Hepatocyte (in vitro differentiated cells): ENCODE data around the gene PPOX. TPM values are rescaled to one million over a fixed set of nuclear protein-coding genes. Genes with fewer than 3 reads are reported as not detected.

Experiments
- DNase-seq: peaks from one replicate; pipeline ENCODE4 v3.0.0-alpha.2; 2016; ENCODE audit warnings: low spot score
- H2AFZ ChIP-seq: fragments of 200-600 bp; sonication (generic); 2 replicates; pipeline ENCODE4 v1.6.0; 2016; ENCODE audit warnings: antibody characterized with exemption, mild to moderate bottlenecking
- H3K27ac ChIP-seq: fragments of 200-600 bp; sonication (generic); 2 replicates; pipeline ENCODE4 v1.5.1; 2016; ENCODE audit warnings: mild to moderate bottlenecking
- H3K27me3 ChIP-seq: fragments of 200-600 bp; sonication (generic); 2 replicates; pipeline ENCODE4 v1.6.1; 2016
- H3K36me3 ChIP-seq: fragments of 200-600 bp; sonication (generic); replicated peaks from 2 replicates; pipeline ENCODE4 v1.5.1; 2016; ENCODE audit warnings: low read depth; ENCODE audit not compliant: insufficient read depth
- H3K4me1 ChIP-seq: fragments of 200-600 bp; sonication (generic); 2 replicates; pipeline ENCODE4 v1.5.1; 2016; ENCODE audit warnings: mild to moderate bottlenecking, moderate library complexity; ENCODE audit not compliant: insufficient read depth
- H3K4me2 ChIP-seq: fragments of 200-600 bp; sonication (generic); 2 replicates; pipeline ENCODE4 v1.6.0; 2016
- H3K4me3 ChIP-seq: fragments of 200-600 bp; sonication (generic); 2 replicates; pipeline ENCODE4 v1.5.1; 2016; ENCODE audit warnings: mild to moderate bottlenecking
- H3K79me2 ChIP-seq: fragments of 200-600 bp; sonication (generic); 2 replicates; pipeline ENCODE4 v1.6.0; 2017; ENCODE audit warnings: mild to moderate bottlenecking
- H3K9me2 ChIP-seq: fragments of 200-600 bp; sonication (generic); replicated peaks from 2 replicates; pipeline ENCODE4 v1.6.0; 2017; ENCODE audit warnings: mild to moderate bottlenecking; ENCODE audit not compliant: insufficient read depth
- H3K9me3 ChIP-seq: fragments of 200-600 bp; sonication (generic); 2 replicates; pipeline ENCODE4 v1.5.1; 2016; ENCODE audit warnings: low read depth, mild to moderate bottlenecking
- H4K20me1 ChIP-seq: fragments of 200-600 bp; sonication (generic); 2 replicates; pipeline ENCODE4 v1.6.0; 2016; ENCODE audit warnings: mild to moderate bottlenecking; ENCODE audit not compliant: insufficient read depth, poor library complexity, severe bottlenecking
- EZH2 ChIP-seq: fragments of 200-600 bp; sonication (generic); IDR thresholded peaks from 2 replicates; pipeline ENCODE4 v1.6.1; 2016; ENCODE audit warnings: antibody characterized with exemption, mild to moderate bottlenecking, borderline replicate concordance
- EZH2phosphoT487 ChIP-seq: fragments of 200-600 bp; sonication (generic); IDR thresholded peaks from one replicate; pipeline ENCODE4 v1.6.1; 2018; ENCODE audit warnings: antibody characterized with exemption, mild to moderate bottlenecking, low read depth, moderate library complexity; ENCODE audit not compliant: unreplicated experiment, severe bottlenecking
- WGBS: methylation state at CpG from one replicate; pipeline ENCODE4 v1.1.6; 2016; ENCODE audit warnings: low lambda C conversion rate; ENCODE audit errors: missing lambda C conversion rate; 5-methylcytosine and 5-hydroxymethylcytosine counted together
- polyA plus RNA-seq: library from polyadenylated mRNA; unstranded; fragments of >200 nt; fragmentation: Nextera tagmentation; extraction: Ambion mirVana; gene quantifications from 2 replicates; pipeline ENCODE4 v1.2.1, GENCODE V29; 2016
- total RNA-seq: library from RNA; depleted of rRNA; stranded (reverse); fragments of >200 nt; gene quantifications from 2 replicates; pipeline ENCODE4 v1.2.3, GENCODE V29; 2014
- TF ChIP-seq, protein P1 (sequence below): fragments of 200-600 bp; sonication (generic); IDR thresholded peaks from 2 replicates; pipeline ENCODE4 v1.5.1; 2016; ENCODE audit warnings: antibody characterized with exemption, mild to moderate bottlenecking; ENCODE audit not compliant: poor library complexity

PPOX gene
- total and polyA plus RNA-seq, 2 experiments from 2014 or later = 11.2 to 30.7 TPM

DNA sequence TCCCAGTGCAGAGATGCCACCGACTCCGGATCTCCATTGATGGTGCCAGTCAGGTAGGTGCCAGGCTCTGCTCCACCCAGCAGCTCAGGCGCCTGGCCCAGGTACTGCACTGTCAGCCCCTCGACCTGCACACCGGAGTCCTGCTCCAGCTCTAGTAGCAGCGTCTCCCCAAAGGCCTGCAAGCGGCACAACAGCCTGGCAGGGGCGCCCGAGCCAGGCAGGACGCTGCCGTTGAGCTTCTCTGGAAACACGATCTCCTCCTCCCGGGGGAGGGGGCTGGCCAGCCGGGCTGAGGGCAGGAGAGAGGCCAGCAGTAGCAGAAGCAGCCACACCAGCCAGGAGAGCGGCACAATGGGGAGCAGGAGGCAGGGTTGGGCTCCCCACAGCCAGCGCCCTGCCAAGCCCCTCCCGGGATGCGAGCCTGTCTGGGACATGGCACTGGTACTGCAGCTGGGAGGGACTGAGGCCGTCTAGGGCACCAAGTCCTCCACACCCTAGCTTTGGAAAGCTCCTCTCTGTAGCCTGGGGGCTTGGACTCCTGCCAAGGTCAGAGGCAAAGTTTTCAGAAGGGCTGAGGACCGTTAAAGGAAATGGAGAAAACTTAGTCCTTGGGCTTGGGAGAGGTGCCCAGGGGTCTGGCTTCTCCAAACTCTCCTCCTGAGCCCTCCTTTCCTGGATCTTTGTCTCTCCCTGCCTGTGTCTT lies 32.1 kb downstream of the PPOX start:
- H2AFZ ChIP-seq = no peak overlapping the region
- no peaks in the 10 kb centered on the region for H3K9me2 ChIP-seq
- DNase-seq = peak; percentile 68
- no peaks in the 10 kb centered on the region for H3K27me3 ChIP-seq
- peak overlapping the region; percentile 96 for H3K27ac ChIP-seq
- H3K79me2 ChIP-seq = peaks cover 9% of the 10 kb centered on the region
- H3K4me3 ChIP-seq = no peak overlapping the region
- H3K9me3 ChIP-seq = no peaks in the 10 kb centered on the region
- 27% methylated on average over 19 of the region's 20 CpGs for WGBS
- no peaks in the 10 kb centered on the region for H4K20me1 ChIP-seq
- no peak for TF ChIP-seq EZH2phosphoT487
- TF ChIP-seq, protein P1, sequence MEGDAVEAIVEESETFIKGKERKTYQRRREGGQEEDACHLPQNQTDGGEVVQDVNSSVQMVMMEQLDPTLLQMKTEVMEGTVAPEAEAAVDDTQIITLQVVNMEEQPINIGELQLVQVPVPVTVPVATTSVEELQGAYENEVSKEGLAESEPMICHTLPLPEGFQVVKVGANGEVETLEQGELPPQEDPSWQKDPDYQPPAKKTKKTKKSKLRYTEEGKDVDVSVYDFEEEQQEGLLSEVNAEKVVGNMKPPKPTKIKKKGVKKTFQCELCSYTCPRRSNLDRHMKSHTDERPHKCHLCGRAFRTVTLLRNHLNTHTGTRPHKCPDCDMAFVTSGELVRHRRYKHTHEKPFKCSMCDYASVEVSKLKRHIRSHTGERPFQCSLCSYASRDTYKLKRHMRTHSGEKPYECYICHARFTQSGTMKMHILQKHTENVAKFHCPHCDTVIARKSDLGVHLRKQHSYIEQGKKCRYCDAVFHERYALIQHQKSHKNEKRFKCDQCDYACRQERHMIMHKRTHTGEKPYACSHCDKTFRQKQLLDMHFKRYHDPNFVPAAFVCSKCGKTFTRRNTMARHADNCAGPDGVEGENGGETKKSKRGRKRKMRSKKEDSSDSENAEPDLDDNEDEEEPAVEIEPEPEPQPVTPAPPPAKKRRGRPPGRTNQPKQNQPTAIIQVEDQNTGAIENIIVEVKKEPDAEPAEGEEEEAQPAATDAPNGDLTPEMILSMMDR = peak; percentile 25
- peaks cover 39% of the 10 kb centered on the region for H3K4me1 ChIP-seq
- H3K36me3 ChIP-seq = no peaks in the 10 kb centered on the region
- H3K4me2 ChIP-seq = peak overlapping the region; percentile 76

DNA sequence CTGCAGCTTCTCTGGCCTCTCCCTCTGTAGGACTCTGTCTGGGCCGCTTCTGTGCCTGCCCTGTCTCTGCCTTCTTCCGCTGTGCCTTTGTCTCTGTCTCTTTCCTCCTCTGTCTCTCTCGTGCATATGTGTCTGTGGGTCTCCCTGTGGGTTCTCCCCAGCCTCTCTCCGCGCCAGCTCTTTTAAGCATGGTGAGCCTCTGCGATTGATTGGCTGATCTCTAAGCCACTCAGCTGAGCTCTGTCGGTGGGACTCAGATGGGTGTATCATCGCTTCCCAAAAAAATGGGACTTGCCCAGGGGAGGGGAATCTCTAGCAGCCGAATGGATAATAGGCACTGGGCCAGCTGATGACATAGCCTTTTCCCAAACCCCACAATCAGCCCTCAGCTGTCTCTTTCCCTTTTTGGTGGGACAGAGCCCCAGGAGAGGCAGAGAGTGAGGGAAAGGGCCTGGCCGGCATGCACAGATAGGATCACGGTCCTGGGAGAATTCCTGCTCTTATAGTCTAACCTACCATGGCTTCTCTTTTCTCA lies 32.7 kb downstream of the PPOX start, which contains the start of gene ADAMTS4:
Gene ADAMTS4, minus strand, starts transcription at position 158 of the 535 bp plus-strand sequence. CDS start 427 bp downstream, outside the sequence.
- Histone ChIP-seq H2AFZ (no peak within 1 kb of the TSS), H3K9me2 (no peaks in the 10 kb centered on the region), H3K27ac (peak within 1 kb of the TSS; percentile 96), H3K4me2 (peak within 1 kb of the TSS; percentile 76), H4K20me1 (no peaks in the 10 kb centered on the region), H3K79me2 (peaks cover 15% of the 10 kb centered on the region), H3K27me3 (no peaks in the 10 kb centered on the region), H3K4me1 (peaks cover 42% of the 10 kb centered on the region), H3K9me3 (no peaks in the 10 kb centered on the region), H3K36me3 (no peaks in the 10 kb centered on the region), H3K4me3 (no peak within 1 kb of the TSS)
- TF ChIP-seq, protein P1 = no peak
- TF ChIP-seq EZH2 (no peak), EZH2phosphoT487 (no peak)
- peak; percentile 65 for DNase-seq
- WGBS = 67% methylated on average over 11 of the region's 11 CpGs

DNA sequence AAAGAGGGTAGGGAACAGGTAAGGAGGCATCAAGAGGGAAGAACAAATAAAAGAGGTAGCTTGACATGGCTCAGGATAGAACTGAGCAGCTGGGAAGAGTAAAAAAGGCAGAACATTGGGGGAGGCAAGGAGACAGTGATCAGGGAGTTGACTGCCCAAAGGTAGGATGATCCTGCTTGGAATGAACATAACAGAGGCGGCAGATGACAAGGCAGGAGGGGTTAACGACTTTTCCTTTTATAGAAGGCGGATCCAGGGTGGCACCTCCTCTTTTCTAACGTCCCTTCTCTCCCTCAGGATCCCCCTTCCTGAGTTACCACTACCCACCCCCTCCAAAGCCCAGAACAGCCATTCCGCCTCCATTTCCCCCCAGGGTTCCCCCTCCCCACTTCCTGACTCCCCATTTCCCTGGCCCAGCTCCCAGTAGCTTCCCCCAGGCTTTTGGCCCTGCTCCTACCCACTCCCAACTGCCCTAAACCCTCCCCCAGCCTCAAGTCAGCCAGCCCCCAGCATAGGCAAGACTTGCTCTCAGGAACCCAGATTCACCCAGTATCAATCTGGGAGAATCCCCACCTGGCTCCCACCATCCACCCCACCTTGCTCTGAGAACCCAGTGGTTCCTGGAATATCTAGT lies 33.4 kb downstream of the PPOX start:
- Histone ChIP-seq H3K79me2 (peaks cover 22% of the 10 kb centered on the region), H3K4me2 (peak overlapping the region; percentile 41), H3K4me1 (peaks cover 42% of the 10 kb centered on the region), H3K4me3 (no peak overlapping the region), H3K36me3 (no peaks in the 10 kb centered on the region), H3K27ac (peak overlapping the region; percentile 96), H3K27me3 (no peaks in the 10 kb centered on the region), H2AFZ (no peak overlapping the region), H3K9me3 (no peaks in the 10 kb centered on the region), H4K20me1 (no peaks in the 10 kb centered on the region), H3K9me2 (no peaks in the 10 kb centered on the region)
- 73% methylated on average over 4 of the region's 5 CpGs for WGBS
- no peak for DNase-seq
- TF ChIP-seq, protein P1 = no peak
- TF ChIP-seq EZH2phosphoT487 (no peak), EZH2 (no peak)
